ENCODE data around the gene CACNA1C.

CACNA1C gene

GRCh38 chr12:2646341-2646740 is 593.6 kb downstream of the CACNA1C start:
- Histone ChIP-seq H3K27ac (ENCODE audit: low read depth, low read length) (no peak overlapping the region), H3K4me1 (ENCODE audit: control insufficient read depth in 1 of 2, insufficient read depth in 2 of 2, low read length in 2 of 2) (peaks cover 0 to 3% of the 10 kb centered on the region in 2 donors), H3K4me3 (ENCODE audit: low read depth in 1 of 2, low read length in 2 of 2) (no peak overlapping the region), H3K36me3 (ENCODE audit: control insufficient read depth in 1 of 2, insufficient read depth in 2 of 2, low read length in 2 of 2) (no peaks in the 10 kb centered on the region), H3K9me3 (ENCODE audit: control insufficient read depth in 1 of 2, low read length in 2 of 2) (no peaks in the 10 kb centered on the region), H3K27me3 (ENCODE audit: control insufficient read depth in 1 of 2, insufficient read depth in 2 of 2, low read length in 2 of 2) (peaks cover 4 to 6% of the 10 kb centered on the region in 2 donors), H3K9ac (ENCODE audit: low read depth in 1 of 2, low read length in 2 of 2) (no peak overlapping the region)

GRCh38 chr12:2647186-2647585 is 594.4 kb downstream of the CACNA1C start:
- Histone ChIP-seq H3K9ac (ENCODE audit: low read depth in 1 of 2, low read length in 2 of 2) (no peak overlapping the region), H3K27me3 (ENCODE audit: control insufficient read depth in 1 of 2, insufficient read depth in 2 of 2, low read length in 2 of 2) (peaks cover 4 to 6% of the 10 kb centered on the region in 2 donors), H3K4me1 (ENCODE audit: control insufficient read depth in 1 of 2, insufficient read depth in 2 of 2, low read length in 2 of 2) (peaks cover 0 to 3% of the 10 kb centered on the region in 2 donors), H3K36me3 (ENCODE audit: control insufficient read depth in 1 of 2, insufficient read depth in 2 of 2, low read length in 2 of 2) (no peaks in the 10 kb centered on the region), H3K4me3 (ENCODE audit: low read depth in 1 of 2, low read length in 2 of 2) (no peak overlapping the region), H3K27ac (ENCODE audit: low read depth, low read length) (no peak overlapping the region), H3K9me3 (ENCODE audit: control insufficient read depth in 1 of 2, low read length in 2 of 2) (no peaks in the 10 kb centered on the region)

- H3K9me3 ChIP-seq (ENCODE audit: control insufficient read depth in 1 of 2, low read length in 2 of 2): no peaks in the 10 kb centered on the region
- H3K36me3 ChIP-seq (ENCODE audit: control insufficient read depth in 1 of 2, insufficient read depth in 2 of 2, low read length in 2 of 2): no peaks in the 10 kb centered on the region
- no peak overlapping the region for H3K9ac ChIP-seq (ENCODE audit: low read depth in 1 of 2, low read length in 2 of 2)
- H3K4me3 ChIP-seq (ENCODE audit: low read depth in 1 of 2, low read length in 2 of 2): no peak overlapping the region
- peaks cover 4 to 6% of the 10 kb centered on the region in 2 donors for H3K27me3 ChIP-seq (ENCODE audit: control insufficient read depth in 1 of 2, insufficient read depth in 2 of 2, low read length in 2 of 2)
- no peak overlapping the region for H3K27ac ChIP-seq (ENCODE audit: low read depth, low read length)
- no peaks in the 10 kb centered on the region for H3K4me1 ChIP-seq (ENCODE audit: control insufficient read depth in 1 of 2, insufficient read depth in 2 of 2, low read length in 2 of 2)
These were observed 595.6 kb downstream of the CACNA1C start for GRCh38 chr12:2648406-2648805.

- Histone ChIP-seq H3K36me3 (ENCODE audit: control insufficient read depth in 1 of 2, insufficient read depth in 2 of 2, low read length in 2 of 2) (no peaks in the 10 kb centered on the region), H3K27ac (ENCODE audit: low read depth, low read length) (no peak overlapping the region), H3K4me3 (ENCODE audit: low read depth in 1 of 2, low read length in 2 of 2) (no peak overlapping the region), H3K9ac (ENCODE audit: low read depth in 1 of 2, low read length in 2 of 2) (no peak overlapping the region), H3K27me3 (ENCODE audit: control insufficient read depth in 1 of 2, insufficient read depth in 2 of 2, low read length in 2 of 2) (peaks cover 3 to 4% of the 10 kb centered on the region in 2 donors), H3K4me1 (ENCODE audit: control insufficient read depth in 1 of 2, insufficient read depth in 2 of 2, low read length in 2 of 2) (no peaks in the 10 kb centered on the region), H3K9me3 (ENCODE audit: control insufficient read depth in 1 of 2, low read length in 2 of 2) (no peaks in the 10 kb centered on the region)
These were observed 596.6 kb downstream of the CACNA1C start for GRCh38 chr12:2649201-2650030.

- Histone ChIP-seq H3K4me1 (ENCODE audit: control insufficient read depth in 1 of 2, insufficient read depth in 2 of 2, low read length in 2 of 2) (no peaks in the 10 kb centered on the region), H3K4me3 (ENCODE audit: low read depth in 1 of 2, low read length in 2 of 2) (no peak overlapping the region), H3K27ac (ENCODE audit: low read depth, low read length) (no peak overlapping the region), H3K36me3 (ENCODE audit: control insufficient read depth in 1 of 2, insufficient read depth in 2 of 2, low read length in 2 of 2) (no peaks in the 10 kb centered on the region), H3K27me3 (ENCODE audit: control insufficient read depth in 1 of 2, insufficient read depth in 2 of 2, low read length in 2 of 2) (peaks cover 0 to 4% of the 10 kb centered on the region in 2 donors), H3K9me3 (ENCODE audit: control insufficient read depth in 1 of 2, low read length in 2 of 2) (no peaks in the 10 kb centered on the region), H3K9ac (ENCODE audit: low read depth in 1 of 2, low read length in 2 of 2) (no peak overlapping the region)
These were observed 597.7 kb downstream of the CACNA1C start for GRCh38 chr12:2650261-2651067.

- no peaks in the 10 kb centered on the region for H3K36me3 ChIP-seq (ENCODE audit: control insufficient read depth in 1 of 2, insufficient read depth in 2 of 2, low read length in 2 of 2)
- H3K9ac ChIP-seq (ENCODE audit: low read depth in 1 of 2, low read length in 2 of 2): no peak overlapping the region
- H3K4me1 ChIP-seq (ENCODE audit: control insufficient read depth in 1 of 2, insufficient read depth in 2 of 2, low read length in 2 of 2): no peaks in the 10 kb centered on the region
- H3K9me3 ChIP-seq (ENCODE audit: control insufficient read depth in 1 of 2, low read length in 2 of 2): no peaks in the 10 kb centered on the region
- peaks cover 0 to 4% of the 10 kb centered on the region in 2 donors for H3K27me3 ChIP-seq (ENCODE audit: control insufficient read depth in 1 of 2, insufficient read depth in 2 of 2, low read length in 2 of 2)
- no peak overlapping the region for H3K4me3 ChIP-seq (ENCODE audit: low read depth in 1 of 2, low read length in 2 of 2)
- no peak overlapping the region for H3K27ac ChIP-seq (ENCODE audit: low read depth, low read length)
These were observed 598.5 kb downstream of the CACNA1C start for GRCh38 chr12:2651068-2651965.

- Histone ChIP-seq H3K36me3 (ENCODE audit: control insufficient read depth in 1 of 2, insufficient read depth in 2 of 2, low read length in 2 of 2) (no peaks in the 10 kb centered on the region), H3K27ac (ENCODE audit: low read depth, low read length) (no peak overlapping the region), H3K9me3 (ENCODE audit: control insufficient read depth in 1 of 2, low read length in 2 of 2) (no peaks in the 10 kb centered on the region), H3K4me1 (ENCODE audit: control insufficient read depth in 1 of 2, insufficient read depth in 2 of 2, low read length in 2 of 2) (no peaks in the 10 kb centered on the region), H3K27me3 (ENCODE audit: control insufficient read depth in 1 of 2, insufficient read depth in 2 of 2, low read length in 2 of 2) (peaks cover 0 to 4% of the 10 kb centered on the region in 2 donors), H3K4me3 (ENCODE audit: low read depth in 1 of 2, low read length in 2 of 2) (no peak overlapping the region), H3K9ac (ENCODE audit: low read depth in 1 of 2, low read length in 2 of 2) (no peak overlapping the region)
These were observed 599.2 kb downstream of the CACNA1C start for GRCh38 chr12:2652011-2652400.

- Histone ChIP-seq H3K9ac (ENCODE audit: low read depth in 1 of 2, low read length in 2 of 2) (no peak overlapping the region), H3K4me1 (ENCODE audit: control insufficient read depth in 1 of 2, insufficient read depth in 2 of 2, low read length in 2 of 2) (no peaks in the 10 kb centered on the region), H3K36me3 (ENCODE audit: control insufficient read depth in 1 of 2, insufficient read depth in 2 of 2, low read length in 2 of 2) (no peaks in the 10 kb centered on the region), H3K9me3 (ENCODE audit: control insufficient read depth in 1 of 2, low read length in 2 of 2) (no peaks in the 10 kb centered on the region), H3K27ac (ENCODE audit: low read depth, low read length) (no peak overlapping the region), H3K27me3 (ENCODE audit: control insufficient read depth in 1 of 2, insufficient read depth in 2 of 2, low read length in 2 of 2) (peaks cover 0 to 4% of the 10 kb centered on the region in 2 donors), H3K4me3 (ENCODE audit: low read depth in 1 of 2, low read length in 2 of 2) (no peak overlapping the region)
These were observed 599.8 kb downstream of the CACNA1C start for GRCh38 chr12:2652401-2653081.

GRCh38 chr12:2653461-2653965 is 600.7 kb downstream of the CACNA1C start:
- Histone ChIP-seq H3K4me1 (ENCODE audit: control insufficient read depth in 1 of 2, insufficient read depth in 2 of 2, low read length in 2 of 2) (no peaks in the 10 kb centered on the region), H3K9ac (ENCODE audit: low read depth in 1 of 2, low read length in 2 of 2) (no peak overlapping the region), H3K4me3 (ENCODE audit: low read depth in 1 of 2, low read length in 2 of 2) (no peak overlapping the region), H3K27ac (ENCODE audit: low read depth, low read length) (no peak overlapping the region), H3K27me3 (ENCODE audit: control insufficient read depth in 1 of 2, insufficient read depth in 2 of 2, low read length in 2 of 2) (peaks cover 0 to 4% of the 10 kb centered on the region in 2 donors), H3K36me3 (ENCODE audit: control insufficient read depth in 1 of 2, insufficient read depth in 2 of 2, low read length in 2 of 2) (no peaks in the 10 kb centered on the region), H3K9me3 (ENCODE audit: control insufficient read depth in 1 of 2, low read length in 2 of 2) (no peaks in the 10 kb centered on the region)
